Calu3 (cell line): ENCODE measurements around the gene CFAP61. TPM values are rescaled to one million over a fixed set of nuclear protein-coding genes. Genes with fewer than 3 reads are reported as not detected.

Experiments
- BruUV-seq: library from RNA; stranded (reverse); fragments of 400-500 nt; replicated peaks from 2 replicates; lab custom pipeline; 2021; lab: Mats Ljungman, UMichigan
- CTCF ChIA-PET: fragments of 300-600 bp; sonication (Branson Sonifier 250); formaldehyde crosslinking; loops from one replicate; lab custom pipeline; 2022; ENCODE audit warnings: antibody characterized with exemption; lab: Charles Lee
- DNase-seq: peaks from one replicate; pipeline ENCODE4 v3.0.0; 2022
- H3K27ac Mint-ChIP-seq: one replicate; pipeline ENCODE4 v1.8.0; 2022; ENCODE audit warnings: mixed read lengths; ENCODE audit not compliant: unreplicated experiment
- H3K27me3 Mint-ChIP-seq: one replicate; pipeline ENCODE4 v1.8.0; 2022; ENCODE audit warnings: mixed read lengths; ENCODE audit not compliant: unreplicated experiment
- H3K36me3 Mint-ChIP-seq: one replicate; pipeline ENCODE4 v1.8.0; 2022; ENCODE audit warnings: mild to moderate bottlenecking, moderate library complexity, mixed read lengths; ENCODE audit not compliant: insufficient read depth, unreplicated experiment
- H3K4me1 Mint-ChIP-seq: one replicate; pipeline ENCODE4 v1.8.0; 2022; ENCODE audit warnings: mild to moderate bottlenecking, low read depth, mixed read lengths; ENCODE audit not compliant: unreplicated experiment
- H3K4me3 Mint-ChIP-seq: one replicate; pipeline ENCODE4 v1.8.0; 2022; ENCODE audit warnings: mild to moderate bottlenecking, low read depth, moderate library complexity, mixed read lengths; ENCODE audit not compliant: unreplicated experiment
- H3K9me3 Mint-ChIP-seq: one replicate; pipeline ENCODE4 v1.8.0; 2022; ENCODE audit warnings: low read depth, mixed read lengths; ENCODE audit not compliant: unreplicated experiment
- intact Hi-C: fragments of 100-400 bp; cut with micrococcal nuclease; formaldehyde crosslinking; loops from one replicate; pipeline ENCODE4 v1.10.0; 2022; ENCODE audit not compliant: unreplicated experiment
- total RNA-seq: library from RNA; stranded (reverse); gene quantifications from 2 replicates; pipeline ENCODE4 v1.2.3, GENCODE V29; 2022
- TF ChIP-seq, protein P1 (sequence below): fragments of 200-600 bp; IDR thresholded peaks from one replicate; pipeline ENCODE4 v1.8.0; 2022; ENCODE audit warnings: antibody characterized with exemption; ENCODE audit not compliant: unreplicated experiment

The CFAP61 gene
- total RNA-seq, 1 experiment from 2014 or later: not detected

DNA sequence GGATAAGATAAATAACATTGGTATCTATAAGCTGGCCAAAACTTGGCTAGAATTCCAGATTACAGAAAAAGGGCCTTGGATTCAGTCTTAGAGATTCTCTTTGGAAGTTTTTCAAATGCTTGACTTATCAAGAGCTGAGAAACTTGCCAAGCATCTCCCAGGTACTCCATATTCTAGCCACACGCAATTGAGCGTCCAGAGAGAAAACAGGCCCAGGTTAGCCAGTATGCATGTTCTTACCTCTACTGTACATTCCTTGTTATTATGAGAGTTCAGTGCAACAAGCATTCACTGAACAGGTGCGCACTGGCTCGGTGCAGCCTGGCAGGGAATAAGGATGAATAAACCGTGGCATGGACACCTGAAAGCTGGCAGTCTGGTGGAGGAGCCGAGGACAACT lies 13.7 kb upstream of the CFAP61 start:
- no peaks in the 10 kb centered on the region for H3K4me1 Mint-ChIP-seq
- BruUV-seq: no TSS peak
- no peak for DNase-seq
- CTCF ChIA-PET: no interaction called here
- H3K27ac Mint-ChIP-seq: no peak overlapping the region
- TF ChIP-seq, protein P1, sequence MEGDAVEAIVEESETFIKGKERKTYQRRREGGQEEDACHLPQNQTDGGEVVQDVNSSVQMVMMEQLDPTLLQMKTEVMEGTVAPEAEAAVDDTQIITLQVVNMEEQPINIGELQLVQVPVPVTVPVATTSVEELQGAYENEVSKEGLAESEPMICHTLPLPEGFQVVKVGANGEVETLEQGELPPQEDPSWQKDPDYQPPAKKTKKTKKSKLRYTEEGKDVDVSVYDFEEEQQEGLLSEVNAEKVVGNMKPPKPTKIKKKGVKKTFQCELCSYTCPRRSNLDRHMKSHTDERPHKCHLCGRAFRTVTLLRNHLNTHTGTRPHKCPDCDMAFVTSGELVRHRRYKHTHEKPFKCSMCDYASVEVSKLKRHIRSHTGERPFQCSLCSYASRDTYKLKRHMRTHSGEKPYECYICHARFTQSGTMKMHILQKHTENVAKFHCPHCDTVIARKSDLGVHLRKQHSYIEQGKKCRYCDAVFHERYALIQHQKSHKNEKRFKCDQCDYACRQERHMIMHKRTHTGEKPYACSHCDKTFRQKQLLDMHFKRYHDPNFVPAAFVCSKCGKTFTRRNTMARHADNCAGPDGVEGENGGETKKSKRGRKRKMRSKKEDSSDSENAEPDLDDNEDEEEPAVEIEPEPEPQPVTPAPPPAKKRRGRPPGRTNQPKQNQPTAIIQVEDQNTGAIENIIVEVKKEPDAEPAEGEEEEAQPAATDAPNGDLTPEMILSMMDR: no peak
- no peak overlapping the region for H3K4me3 Mint-ChIP-seq
- intact Hi-C loops: no loop called here
- H3K27me3 Mint-ChIP-seq: no peaks in the 10 kb centered on the region
- no peaks in the 10 kb centered on the region for H3K9me3 Mint-ChIP-seq
- no peaks in the 10 kb centered on the region for H3K36me3 Mint-ChIP-seq

DNA sequence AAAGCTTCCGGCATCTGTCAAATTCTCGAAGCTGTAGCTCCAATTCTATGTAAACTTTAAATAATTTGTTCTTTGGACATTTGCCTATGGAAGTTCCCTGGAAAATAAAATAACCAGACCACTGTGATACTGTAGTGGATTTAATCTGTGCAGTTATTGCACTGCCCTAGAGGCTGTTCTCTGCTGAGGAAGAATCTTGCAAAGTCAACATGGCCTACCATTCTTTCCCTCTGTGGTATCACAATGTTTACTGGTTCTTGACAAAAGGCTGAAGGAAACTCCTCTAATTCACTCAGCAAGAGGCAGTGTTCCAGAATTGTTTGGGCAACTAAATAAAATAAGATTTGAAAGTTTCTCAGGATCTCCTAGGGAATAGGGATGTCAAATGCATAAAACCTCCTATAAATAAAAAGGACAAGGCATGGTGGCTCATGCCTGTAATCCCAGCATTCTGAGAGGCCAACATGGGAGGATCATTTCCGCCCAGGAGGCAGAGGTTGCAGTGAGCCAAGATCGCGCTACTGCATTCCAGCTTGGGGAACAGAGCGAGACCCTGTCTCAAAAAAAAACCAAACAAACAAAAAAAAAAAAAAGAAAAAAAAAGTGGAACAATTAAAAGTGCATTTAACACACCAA lies 12.5 kb upstream of the CFAP61 start:
- no TSS peak for BruUV-seq
- Mint-ChIP-seq H3K27ac (no peak overlapping the region), H3K4me1 (no peaks in the 10 kb centered on the region), H3K4me3 (no peak overlapping the region), H3K36me3 (no peaks in the 10 kb centered on the region), H3K9me3 (no peaks in the 10 kb centered on the region), H3K27me3 (no peaks in the 10 kb centered on the region)
- intact Hi-C loops: no loop called here
- DNase-seq: no peak
- CTCF ChIA-PET: no interaction called here
- TF ChIP-seq, protein P1: no peak

DNA sequence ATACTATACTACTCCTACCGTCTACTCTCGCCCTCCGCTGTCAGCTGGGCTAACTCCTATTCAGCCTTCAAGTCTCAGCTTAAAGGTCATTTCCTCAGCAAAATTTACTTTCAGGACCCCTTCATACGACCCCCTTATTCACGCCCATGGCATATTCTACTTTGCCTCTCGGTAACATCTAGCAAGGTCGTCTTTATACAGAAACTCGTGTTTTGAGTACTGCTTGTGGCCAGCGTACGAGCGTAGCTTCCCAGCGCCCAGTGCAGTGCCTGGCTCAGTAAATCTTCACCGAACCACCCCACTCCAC lies 612 bp upstream of the CFAP61 start:
- TF ChIP-seq, protein P1: no peak
- peaks cover 27% of the 10 kb centered on the region for H3K36me3 Mint-ChIP-seq
- no peaks in the 10 kb centered on the region for H3K4me1 Mint-ChIP-seq
- H3K27ac Mint-ChIP-seq: peak overlapping the region; percentile 94
- CTCF ChIA-PET: interaction anchor here (0.6 kb wide), 1 partner anchor 1260 kb away, joined by 3 read pairs; no protein-coding TSS in a partner anchor
- DNase-seq: no peak
- H3K4me3 Mint-ChIP-seq: peak overlapping the region; percentile 99
- no TSS peak for BruUV-seq
- intact Hi-C loops: no loop called here
- no peaks in the 10 kb centered on the region for H3K27me3 Mint-ChIP-seq
- H3K9me3 Mint-ChIP-seq: no peaks in the 10 kb centered on the region

DNA sequence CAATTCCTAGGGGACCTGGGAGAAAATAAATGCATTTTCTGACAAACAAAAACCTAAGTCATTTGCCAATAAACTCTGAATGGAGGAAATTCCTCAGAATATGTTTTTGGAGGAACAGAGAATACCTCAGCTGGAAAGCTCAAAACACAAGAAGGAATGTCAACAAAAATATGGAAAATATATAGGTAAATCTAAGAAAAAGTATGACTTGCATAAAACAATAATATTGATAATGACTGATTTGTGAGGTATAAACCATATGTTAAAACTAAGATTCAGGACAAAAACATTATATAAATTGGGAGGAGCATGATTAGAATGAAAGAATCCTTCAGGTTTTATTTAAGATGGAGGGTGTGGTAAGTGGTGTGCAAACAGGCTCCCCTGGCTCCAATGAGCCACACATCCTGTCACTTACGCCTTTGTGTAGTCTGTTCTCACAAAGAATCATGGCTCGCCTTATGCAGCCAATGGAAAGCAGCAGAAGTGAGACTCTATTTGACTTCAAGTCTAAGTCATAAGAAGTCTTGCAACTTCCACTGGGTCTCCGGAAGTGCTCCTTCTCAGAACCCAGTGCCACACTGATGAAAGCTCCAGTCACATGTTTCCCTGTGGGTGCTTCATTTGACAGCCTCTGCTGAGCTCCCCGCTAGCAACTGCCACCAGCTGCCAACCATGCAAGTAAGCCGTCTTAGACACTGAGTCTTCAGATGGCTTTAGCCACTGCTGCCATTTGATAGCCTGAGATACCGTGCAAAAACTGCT lies 8.1 kb downstream of the CFAP61 start:
- no peaks in the 10 kb centered on the region for H3K4me1 Mint-ChIP-seq
- TF ChIP-seq, protein P1: no peak
- DNase-seq: no peak
- intact Hi-C loops: no loop called here
- CTCF ChIA-PET: no interaction called here
- H3K27me3 Mint-ChIP-seq: peaks cover 13% of the 10 kb centered on the region
- H3K36me3 Mint-ChIP-seq: no peaks in the 10 kb centered on the region
- H3K4me3 Mint-ChIP-seq: no peak overlapping the region
- no peak overlapping the region for H3K27ac Mint-ChIP-seq
- H3K9me3 Mint-ChIP-seq: no peaks in the 10 kb centered on the region
- BruUV-seq: no TSS peak
